SU-DHL-6 (cell line): ENCODE results near the gene SLC27A1.

Experiments
- CTCF ChIP-seq: fragments of 200-600 bp; sonication (generic); IDR thresholded peaks from one replicate; pipeline ENCODE4 v1.5.1; 2017; ENCODE audit warnings: antibody characterized with exemption, mild to moderate bottlenecking, low read length, moderate library complexity; ENCODE audit not compliant: insufficient read depth, poor library complexity, severe bottlenecking
- EZH2phosphoT487 ChIP-seq: fragments of 200-600 bp; sonication (generic), shearing (Covaris generic); conservative IDR thresholded peaks from 2 replicates; pipeline ENCODE4 v1.6.1; 2018; ENCODE audit warnings: mild to moderate bottlenecking, antibody characterized with exemption, low read length, moderate library complexity, mixed read lengths

- TF ChIP-seq CTCF (no peak), EZH2phosphoT487 (no peak)
Observed at GRCh38 chr19:17548145-17548544, 77.8 kb downstream of the SLC27A1 start.
